Body of pancreas (tissue), 4 donors: Measurements from ENCODE around the gene SOX5.

Experiments used
- CTCF ChIP-seq, 7 experiments: fragments of 450-650 bp in 4 of 7; fragments of 200-600 bp in 3 of 7; sonication (generic) in 3 of 7; IDR thresholded peaks; one replicate each; pipeline ENCODE4 v1.5.1; 2016 to 2019; ENCODE audit warnings: antibody characterized with exemption in 7 of 7
- POLR2A ChIP-seq, 3 donors: fragments of 450-650 bp; IDR thresholded peaks; one replicate each; pipeline ENCODE4 v1.6.1; 2016; ENCODE audit warnings: antibody characterized with exemption in 3 of 3, mild to moderate bottlenecking in 2 of 3

- TF ChIP-seq CTCF (IDR thresholded peaks at IDR 0.05) (no peak), POLR2A (IDR thresholded peaks at IDR 0.05) (no peak)
Measured at GRCh38 chr12:23543767-23544166, 405.7 kb downstream of the SOX5 start.
